BLaER1 treated with 17β-estradiol and CSF1 and Interleukin-3, amounts not matched to agents 10 nM and 100 nM (cell line): ENCODE measurements around the gene CYP27C1.
A peak's percentile ranks its signal among the peaks of the same experiment; 100 is the strongest.

Source experiments
- H3K27ac ChIP-seq, 11 experiments: shearing (Covaris generic); formaldehyde crosslinking; 2 replicates each; pipeline ENCODE4 v1.8.1; 2022
- H3K27me3 ChIP-seq, 11 experiments: shearing (Covaris generic); formaldehyde crosslinking; 2 replicates each; pipeline ENCODE4 v1.8.1; 2022
- H3K36me3 ChIP-seq, 11 experiments: shearing (Covaris generic); formaldehyde crosslinking; 2 replicates each; pipeline ENCODE4 v1.8.1; 2022
- H3K4me1 ChIP-seq, 10 experiments: shearing (Covaris generic); formaldehyde crosslinking; 2 replicates each; pipeline ENCODE4 v1.8.1; 2022
- H3K4me2 ChIP-seq, 11 experiments: shearing (Covaris generic); formaldehyde crosslinking; 2 replicates each; pipeline ENCODE4 v1.8.1; 2022
- H3K4me3 ChIP-seq, 10 experiments: shearing (Covaris generic); formaldehyde crosslinking; 2 replicates each; pipeline ENCODE4 v1.8.1; 2022
- H3K9ac ChIP-seq, 11 experiments: shearing (Covaris generic); formaldehyde crosslinking; 2 replicates each; pipeline ENCODE4 v1.8.1; 2022
- H3K9me3 ChIP-seq, 11 experiments: shearing (Covaris generic); formaldehyde crosslinking; replicated peaks in 1 of 11; 2 replicates each; pipeline ENCODE4 v1.8.1; 2022
- H4K20me1 ChIP-seq, 11 experiments: shearing (Covaris generic); formaldehyde crosslinking; 2 replicates each; pipeline ENCODE4 v1.8.1; 2022
- Cebpa-rat ChIP-seq, 11 experiments: shearing (Covaris generic); IDR thresholded peaks; 2 replicates each; pipeline ENCODE4 v1.8.1; 2022

Gene CYP27C1

DNA sequence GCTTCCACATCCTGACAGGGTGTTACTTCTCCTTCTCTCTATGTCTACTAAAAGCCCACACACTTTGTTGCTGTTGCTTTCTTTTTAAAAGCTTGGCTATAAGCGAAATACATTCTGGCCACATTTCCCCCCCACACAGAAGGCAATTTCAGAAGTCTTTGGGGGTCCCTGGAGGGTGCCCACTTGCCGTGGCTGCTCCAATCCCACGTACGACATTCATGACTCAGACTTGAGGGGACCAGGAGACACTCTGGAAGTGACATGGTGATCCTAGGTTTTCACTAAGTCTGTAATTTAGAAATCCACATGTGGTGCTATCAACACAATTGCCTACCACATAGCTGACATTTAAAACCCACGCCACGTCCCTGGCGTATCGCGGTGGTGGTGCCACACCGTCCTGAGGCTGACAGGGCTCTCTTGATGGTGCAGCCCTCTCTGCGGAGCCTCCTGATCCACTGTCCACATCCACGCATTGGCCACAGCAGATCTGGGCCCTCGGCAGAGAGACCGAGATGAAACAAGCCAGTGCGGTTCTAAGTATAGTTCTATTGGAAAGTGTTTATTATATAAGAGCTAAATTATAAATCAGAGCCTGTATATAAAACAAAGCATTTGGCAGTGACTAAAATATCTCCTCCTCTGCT, 42.4 kb downstream of the CYP27C1 start:
- Histone ChIP-seq H4K20me1 (no peaks in the 10 kb centered on the region), H3K4me2 (no peak overlapping the region), H3K4me1 (peaks cover 12 to 36% (median 24%) of the 10 kb centered on the region in 10 experiments), H3K27ac (no peak overlapping the region), H3K27me3 (no peaks in the 10 kb centered on the region), H3K9ac (no peak overlapping the region), H3K4me3 (no peak overlapping the region), H3K36me3 (no peaks in the 10 kb centered on the region), H3K9me3 (peaks cover 0 to 16% (median 8%) of the 10 kb centered on the region in 11 experiments; a peak in 16 of 22 replicates)
- no peak for TF ChIP-seq Cebpa-rat (IDR thresholded peaks at IDR 0.05)

DNA sequence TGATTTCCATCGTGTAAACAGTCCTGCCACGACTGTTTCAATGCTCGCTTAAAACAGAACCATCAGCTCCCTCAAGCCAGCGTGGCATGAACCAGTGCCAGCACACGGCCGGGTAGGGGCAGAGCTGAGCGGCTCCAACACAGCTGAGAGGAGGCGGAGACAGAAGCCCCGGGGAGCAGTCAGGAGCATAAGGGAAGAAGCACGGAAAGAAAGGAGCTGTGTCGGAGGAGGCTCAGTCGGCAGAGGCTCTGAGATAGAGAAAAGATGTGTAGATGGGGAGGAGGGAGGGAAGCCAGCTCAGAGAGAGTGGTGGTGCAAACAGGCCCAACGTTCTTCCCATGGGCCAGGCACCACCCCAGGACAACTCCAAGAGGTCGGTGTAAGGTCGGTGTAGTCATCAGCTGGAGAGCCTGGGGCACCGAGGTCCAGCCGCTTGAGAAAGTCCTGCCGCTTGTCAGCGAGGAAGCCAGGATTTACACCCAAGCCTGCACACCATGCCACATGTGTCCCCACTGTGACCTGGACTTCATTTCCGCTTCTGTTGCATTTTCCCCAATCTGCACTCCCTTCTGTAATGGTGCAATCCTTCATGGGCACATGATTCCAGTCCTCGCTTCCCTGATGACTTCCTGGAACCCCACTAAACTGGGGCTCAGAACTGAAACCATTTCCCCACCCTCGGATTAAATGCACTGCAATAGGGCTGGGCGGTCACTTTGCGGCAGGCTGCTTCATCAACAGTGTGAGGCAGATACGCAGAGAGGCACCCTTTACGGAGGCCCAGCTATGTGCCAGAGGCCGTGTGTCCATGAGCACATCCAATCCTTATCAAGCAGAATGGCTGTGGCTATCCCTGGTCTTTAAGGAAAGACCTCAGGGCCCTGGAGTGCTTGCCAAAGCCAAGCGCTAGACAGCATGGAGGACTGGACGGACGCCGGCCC, 43.5 kb downstream of the CYP27C1 start:
- no peaks in the 10 kb centered on the region for H4K20me1 ChIP-seq
- no peaks in the 10 kb centered on the region for H3K27me3 ChIP-seq
- no peaks in the 10 kb centered on the region for H3K36me3 ChIP-seq
- H3K9me3 ChIP-seq = peaks cover 0 to 15% (median 8%) of the 10 kb centered on the region in 11 experiments; a peak in 16 of 22 replicates
- no peak overlapping the region for H3K4me3 ChIP-seq
- H3K9ac ChIP-seq = no peak overlapping the region
- H3K4me2 ChIP-seq = 0 out of 22 replicates have a peak overlapping the region, but pooled peaks of 1 of the 11 experiments have one; percentile 1
- H3K27ac ChIP-seq = no peak overlapping the region
- TF ChIP-seq Cebpa-rat (IDR thresholded peaks at IDR 0.05) = no peak
- peaks cover 12 to 34% (median 24%) of the 10 kb centered on the region in 10 experiments for H3K4me1 ChIP-seq

DNA sequence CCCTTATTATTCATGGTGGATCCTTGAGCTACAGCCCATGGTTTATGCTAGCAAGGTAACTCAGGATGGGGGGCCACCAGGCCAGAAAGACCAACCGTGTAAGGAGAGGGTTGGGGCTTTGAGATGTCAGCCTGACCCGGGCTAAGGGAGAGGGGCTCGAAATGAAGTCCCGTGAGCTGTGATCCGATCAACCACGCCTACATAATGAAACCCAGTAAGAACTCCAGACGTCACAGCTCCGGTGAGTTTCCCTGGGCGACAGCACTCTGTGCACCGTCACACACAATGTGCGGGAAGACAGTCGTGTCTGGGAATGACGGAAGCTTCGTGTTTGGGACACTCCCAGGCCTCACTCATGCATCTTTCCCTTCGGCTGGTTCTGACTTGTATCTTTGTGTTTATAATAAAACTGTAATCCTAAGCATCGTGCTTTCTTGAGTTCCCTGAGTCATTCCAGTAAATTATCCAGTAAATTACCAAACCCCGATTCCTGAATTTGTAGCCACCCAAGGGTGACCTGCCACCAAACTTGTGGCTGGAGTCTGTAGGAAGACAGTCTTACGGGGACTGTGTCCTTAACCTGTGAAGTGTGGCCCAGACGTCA, 44.2 kb downstream of the CYP27C1 start:
- H3K9ac ChIP-seq = no peak overlapping the region
- no peaks in the 10 kb centered on the region for H3K36me3 ChIP-seq
- H3K4me3 ChIP-seq = no peak overlapping the region
- no peak overlapping the region for H3K27ac ChIP-seq
- H4K20me1 ChIP-seq = no peaks in the 10 kb centered on the region
- H3K9me3 ChIP-seq = peaks cover 0 to 9% (median 7%) of the 10 kb centered on the region in 11 experiments; a peak in 15 of 22 replicates
- H3K4me2 ChIP-seq = peak overlapping the region in 5 of 11 experiments; percentile 12 to 66 (median 59); a peak in 10 of 22 replicates
- no peaks in the 10 kb centered on the region for H3K27me3 ChIP-seq
- no peak for TF ChIP-seq Cebpa-rat (IDR thresholded peaks at IDR 0.05)
- peaks cover 12 to 34% (median 24%) of the 10 kb centered on the region in 10 experiments for H3K4me1 ChIP-seq

DNA sequence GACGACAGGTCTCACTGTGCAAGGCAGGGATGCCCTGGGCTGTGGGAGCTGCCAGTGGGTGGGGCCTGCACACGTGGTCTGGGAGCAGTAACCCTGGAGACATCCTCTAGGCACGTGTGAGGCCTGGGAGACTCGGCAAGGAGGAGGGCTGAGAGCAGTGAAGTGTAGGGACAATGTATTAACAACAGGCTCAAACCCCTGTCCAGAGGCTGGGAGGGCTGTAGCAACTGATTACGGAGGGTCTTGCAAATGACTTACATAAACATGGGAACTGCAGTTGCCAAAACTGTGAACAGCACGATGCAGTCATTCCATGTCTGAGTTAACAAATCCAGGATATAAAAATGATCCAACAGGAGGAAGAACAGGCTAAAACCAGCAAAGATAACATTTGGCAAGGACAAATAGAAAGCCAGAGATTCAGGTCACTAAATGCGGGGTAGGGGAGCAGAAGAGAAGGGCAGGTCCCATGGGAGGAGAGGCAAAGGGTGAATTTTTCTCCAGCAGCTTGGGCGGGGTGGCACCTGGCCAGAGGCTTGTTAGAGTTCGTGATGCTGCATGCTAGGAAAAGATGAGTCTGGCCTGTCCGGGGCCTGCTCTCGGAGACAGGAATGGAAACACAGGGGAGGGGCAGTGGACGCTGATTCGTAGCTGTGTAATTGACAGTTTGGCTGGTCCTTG, 44.9 kb downstream of the CYP27C1 start:
- Histone ChIP-seq H3K27ac (no peak overlapping the region), H3K4me2 (peak overlapping the region in 8 of 11 experiments; percentile 12 to 66 (median 52); a peak in 16 of 22 replicates)
- TF ChIP-seq Cebpa-rat (IDR thresholded peaks at IDR 0.05) = no peak

DNA sequence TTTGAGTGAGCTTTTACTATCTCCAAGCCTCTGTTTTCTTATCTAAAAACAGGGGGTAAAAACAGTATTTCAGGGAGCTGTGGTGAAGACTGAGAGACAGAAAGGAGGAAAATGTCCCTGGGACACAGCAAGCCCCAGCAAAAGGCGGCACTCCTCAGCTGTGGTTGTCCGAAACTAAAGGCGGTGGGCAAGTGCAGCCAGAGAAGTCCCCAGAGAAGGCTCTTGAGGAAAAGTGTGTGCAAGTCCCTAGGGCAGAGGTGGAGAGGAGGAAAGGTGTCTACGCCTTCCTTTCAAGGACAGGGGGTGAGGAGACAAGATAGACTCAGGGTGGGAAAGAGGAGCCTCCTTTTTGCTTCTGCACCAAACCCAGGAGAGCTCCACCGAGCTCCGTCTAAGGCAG, 45.5 kb downstream of the CYP27C1 start:
- 0 out of 22 replicates have a peak overlapping the region, but pooled peaks of 2 of the 11 experiments have one; percentile 23 to 29 for H3K9ac ChIP-seq
- no peaks in the 10 kb centered on the region; a peak in 1 of 22 replicates for H3K9me3 ChIP-seq
- H3K4me1 ChIP-seq = peaks cover 4 to 29% (median 19%) of the 10 kb centered on the region in 10 experiments
- no peaks in the 10 kb centered on the region for H4K20me1 ChIP-seq
- no peak overlapping the region for H3K27ac ChIP-seq
- no peaks in the 10 kb centered on the region for H3K27me3 ChIP-seq
- H3K4me3 ChIP-seq = no peak overlapping the region
- H3K36me3 ChIP-seq = no peaks in the 10 kb centered on the region
- H3K4me2 ChIP-seq = peak overlapping the region in 8 of 11 experiments; percentile 12 to 66 (median 52); a peak in 16 of 22 replicates
- TF ChIP-seq Cebpa-rat (IDR thresholded peaks at IDR 0.05) = no peak

More for the DNA sequence above, 44.9 kb downstream of the CYP27C1 start:
- Histone ChIP-seq H4K20me1 (no peaks in the 10 kb centered on the region), H3K4me3 (no peak overlapping the region), H3K36me3 (no peaks in the 10 kb centered on the region), H3K9me3 (peaks cover 0 to 2% (median 0%) of the 10 kb centered on the region in 11 experiments; a peak in 7 of 22 replicates), H3K27me3 (no peaks in the 10 kb centered on the region), H3K4me1 (peaks cover 9 to 34% (median 24%) of the 10 kb centered on the region in 10 experiments), H3K9ac (0 out of 22 replicates have a peak overlapping the region, but pooled peaks of 1 of the 11 experiments have one; percentile 29)

DNA sequence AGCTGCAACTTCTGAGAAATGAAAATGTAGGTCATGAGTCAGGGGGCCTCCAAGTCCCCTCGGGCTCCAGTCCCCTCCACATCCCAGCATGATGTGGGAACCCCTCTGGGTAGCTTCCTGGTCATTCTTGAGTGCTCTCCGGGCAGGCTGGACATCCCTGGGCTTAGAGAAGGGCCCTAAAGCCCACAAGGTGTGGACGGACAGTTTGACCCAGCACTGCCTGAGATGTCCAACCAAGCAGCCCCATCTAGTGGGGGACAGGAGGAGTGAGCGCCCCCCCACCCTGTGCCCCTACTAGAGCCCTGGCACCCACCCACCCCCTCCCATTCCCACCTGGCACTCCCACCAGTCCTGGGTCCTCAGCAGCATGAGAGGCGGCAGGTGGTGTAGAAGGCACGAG, 46.0 kb downstream of the CYP27C1 start:
- Histone ChIP-seq H3K4me2 (peak overlapping the region in 2 of 11 experiments; percentile 58 to 62; a peak in 2 of 22 replicates), H3K9me3 (no peaks in the 10 kb centered on the region; a peak in 1 of 22 replicates), H3K4me3 (no peak overlapping the region), H3K9ac (no peak overlapping the region), H3K36me3 (no peaks in the 10 kb centered on the region), H3K27ac (no peak overlapping the region), H4K20me1 (no peaks in the 10 kb centered on the region), H3K27me3 (no peaks in the 10 kb centered on the region), H3K4me1 (peaks cover 0 to 25% (median 16%) of the 10 kb centered on the region in 10 experiments; a peak in 17 of 20 replicates)
- TF ChIP-seq Cebpa-rat (IDR thresholded peaks at IDR 0.05) = no peak

DNA sequence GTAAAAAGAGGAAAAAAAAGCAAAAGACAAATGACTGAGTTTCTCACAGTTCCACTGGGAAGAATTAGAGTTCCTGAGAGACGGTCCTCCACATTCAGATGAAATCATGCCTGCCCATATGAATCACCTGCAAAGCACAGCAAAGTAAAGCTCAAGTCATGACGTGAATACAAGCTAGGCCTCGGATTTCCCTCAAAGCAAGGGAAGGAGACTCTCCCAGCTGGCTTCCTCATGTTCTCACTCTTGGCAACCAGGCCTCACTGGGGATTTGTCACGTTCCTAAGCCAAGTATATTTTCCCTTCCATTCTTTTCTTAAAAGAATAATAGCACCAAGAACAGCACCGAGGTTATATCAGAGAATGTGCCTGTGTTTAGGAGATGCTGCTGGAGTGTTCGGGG, 47.0 kb downstream of the CYP27C1 start:
- Histone ChIP-seq H3K27ac (no peak overlapping the region), H3K27me3 (no peaks in the 10 kb centered on the region), H3K9me3 (no peaks in the 10 kb centered on the region), H3K36me3 (no peaks in the 10 kb centered on the region), H3K4me2 (no peak overlapping the region), H4K20me1 (no peaks in the 10 kb centered on the region), H3K4me3 (no peak overlapping the region), H3K4me1 (peaks cover 0 to 25% (median 16%) of the 10 kb centered on the region in 10 experiments; a peak in 17 of 20 replicates), H3K9ac (no peak overlapping the region)
- TF ChIP-seq Cebpa-rat (IDR thresholded peaks at IDR 0.05) = no peak

DNA sequence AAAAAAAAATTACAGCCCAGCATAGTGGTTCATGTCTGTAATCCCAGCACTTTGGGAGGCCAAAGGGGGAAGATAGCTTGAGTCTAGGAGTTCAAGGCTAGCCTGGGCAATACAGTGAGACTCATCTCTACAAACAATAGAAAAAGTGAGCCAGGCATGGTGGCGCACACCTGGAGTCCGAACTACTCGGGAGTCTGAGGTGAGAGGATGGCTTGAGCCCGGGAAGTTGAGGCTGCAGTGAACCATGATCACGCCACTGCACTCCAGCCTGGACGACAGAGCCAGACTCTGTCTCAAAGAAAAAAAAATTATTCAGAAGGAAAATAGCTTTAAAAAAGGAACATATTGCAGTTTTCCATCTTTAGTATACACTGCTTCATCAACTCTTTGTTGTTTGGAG, 47.8 kb downstream of the CYP27C1 start:
- Histone ChIP-seq H3K4me2 (no peak overlapping the region), H3K4me1 (peaks cover 0 to 25% (median 16%) of the 10 kb centered on the region in 10 experiments; a peak in 17 of 20 replicates), H3K27ac (no peak overlapping the region), H3K27me3 (no peaks in the 10 kb centered on the region), H4K20me1 (no peaks in the 10 kb centered on the region), H3K9ac (no peak overlapping the region), H3K9me3 (no peaks in the 10 kb centered on the region), H3K36me3 (no peaks in the 10 kb centered on the region), H3K4me3 (no peak overlapping the region)
- TF ChIP-seq Cebpa-rat (IDR thresholded peaks at IDR 0.05) = no peak
